Gastroesophageal sphincter (tissue), 3 donors: ENCODE measurements around the gene EIF4B.

Source experiments
- POLR2A ChIP-seq, 2 donors: fragments of 450-650 bp; IDR thresholded peaks; one replicate each; pipeline ENCODE4 v1.6.1; 2017; ENCODE audit warnings: antibody characterized with exemption in 2 of 2, mild to moderate bottlenecking in 2 of 2, moderate library complexity in 1 of 2
- TF ChIP-seq, protein P1 (sequence below), 4 experiments: fragments of 200-600 bp in 2 of 4; fragments of 450-650 bp in 2 of 4; sonication (generic) in 1 of 4; IDR thresholded peaks; one replicate each; pipeline ENCODE4 v1.5.1; 2017 to 2019; ENCODE audit warnings: antibody characterized with exemption in 4 of 4, mild to moderate bottlenecking in 2 of 4, moderate library complexity in 2 of 4

DNA sequence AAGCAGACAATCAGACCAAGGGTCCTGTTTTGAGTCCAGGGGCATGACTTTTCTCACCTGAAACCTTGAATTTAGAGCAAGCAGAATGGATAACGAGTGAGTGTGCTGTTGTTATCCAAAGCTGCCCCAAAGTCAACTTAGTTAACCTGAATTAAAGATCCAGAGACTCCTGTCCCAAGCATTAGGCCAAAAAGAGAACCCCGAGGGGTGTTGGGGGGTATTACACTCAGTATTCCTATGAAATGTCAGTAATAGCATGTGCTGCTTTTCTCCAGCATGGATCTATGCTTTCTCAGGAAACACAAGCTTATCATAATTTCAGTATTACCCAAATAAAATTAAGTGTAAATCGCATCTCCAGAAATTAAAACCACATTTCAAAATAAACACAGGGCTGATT, 19.0 kb downstream of the EIF4B start:
- no peak for TF ChIP-seq POLR2A (IDR thresholded peaks at IDR 0.05)
- TF ChIP-seq, protein P1, sequence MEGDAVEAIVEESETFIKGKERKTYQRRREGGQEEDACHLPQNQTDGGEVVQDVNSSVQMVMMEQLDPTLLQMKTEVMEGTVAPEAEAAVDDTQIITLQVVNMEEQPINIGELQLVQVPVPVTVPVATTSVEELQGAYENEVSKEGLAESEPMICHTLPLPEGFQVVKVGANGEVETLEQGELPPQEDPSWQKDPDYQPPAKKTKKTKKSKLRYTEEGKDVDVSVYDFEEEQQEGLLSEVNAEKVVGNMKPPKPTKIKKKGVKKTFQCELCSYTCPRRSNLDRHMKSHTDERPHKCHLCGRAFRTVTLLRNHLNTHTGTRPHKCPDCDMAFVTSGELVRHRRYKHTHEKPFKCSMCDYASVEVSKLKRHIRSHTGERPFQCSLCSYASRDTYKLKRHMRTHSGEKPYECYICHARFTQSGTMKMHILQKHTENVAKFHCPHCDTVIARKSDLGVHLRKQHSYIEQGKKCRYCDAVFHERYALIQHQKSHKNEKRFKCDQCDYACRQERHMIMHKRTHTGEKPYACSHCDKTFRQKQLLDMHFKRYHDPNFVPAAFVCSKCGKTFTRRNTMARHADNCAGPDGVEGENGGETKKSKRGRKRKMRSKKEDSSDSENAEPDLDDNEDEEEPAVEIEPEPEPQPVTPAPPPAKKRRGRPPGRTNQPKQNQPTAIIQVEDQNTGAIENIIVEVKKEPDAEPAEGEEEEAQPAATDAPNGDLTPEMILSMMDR (IDR thresholded peaks at IDR 0.05), result peak in 1 of 4 experiments; percentile 5
